ENCODE measurements around the gene CEP57L1. TPM values are rescaled to one million over a fixed set of nuclear protein-coding genes. Genes with fewer than 3 reads are reported as not detected.

CEP57L1 gene
- total and polyA plus RNA-seq, 9 of the 15 experiments (the other 6 are each of a cell fraction or from before 2014, with no cell fraction given), result 39.4 to 88.6 (median 61.8) TPM

- TF ChIP-seq SP2 (IDR thresholded peaks at IDR 0.05; ENCODE audit: extremely low read depth, low read depth, low read length, poor library complexity, severe bottlenecking), result no peak
- no peak for TF ChIP-seq ZBTB5 (IDR thresholded peaks at IDR 0.05)
- TF ChIP-seq MCM7 (IDR thresholded peaks at IDR 0.05), result no peak
- TF ChIP-seq CBX5 (IDR thresholded peaks at IDR 0.05; ENCODE audit: borderline replicate concordance, low read depth), result no peak
- no peak for TF ChIP-seq CHCHD3 (CRISPR knock-in tag; IDR thresholded peaks at IDR 0.05)
- no peak for TF ChIP-seq ZNF583 (CRISPR knock-in tag; IDR thresholded peaks at IDR 0.05)
- no peak for TF ChIP-seq SREBF1 (IDR thresholded peaks at IDR 0.05; ENCODE audit: borderline replicate concordance, low read depth, low read length)
- no peak for TF ChIP-seq ASH1L (IDR thresholded peaks at IDR 0.05; ENCODE audit: borderline replicate concordance, low read depth, partially characterized antibody)
- TF ChIP-seq HDAC3 (IDR thresholded peaks at IDR 0.05; ENCODE audit: borderline replicate concordance, partially characterized antibody), result no peak
- TF ChIP-seq SNRNP70 (optimal IDR thresholded peaks at IDR 0.05; ENCODE audit: low read depth, low read length), result no peak
- peak; percentile 87 for TF ChIP-seq MAFK (IDR thresholded peaks at IDR 0.05; ENCODE audit: low read length)
- no peak for TF ChIP-seq CLOCK (CRISPR knock-in tag; IDR thresholded peaks at IDR 0.05; ENCODE audit: borderline replicate concordance)
- TF ChIP-seq PATZ1 (CRISPR knock-in tag; IDR thresholded peaks at IDR 0.05; ENCODE audit: borderline replicate concordance), result no peak
- TF ChIP-seq PKNOX1 (IDR thresholded peaks at IDR 0.05), result no peak
- TF ChIP-seq ZBTB17 (CRISPR knock-in tag; IDR thresholded peaks at IDR 0.05), result no peak
- TF ChIP-seq MEF2A (IDR thresholded peaks at IDR 0.05; ENCODE audit: control insufficient read depth, low read depth, low read length), result no peak
- TF ChIP-seq RBM25 (IDR thresholded peaks at IDR 0.05; ENCODE audit: low read depth, low read length, severe bottlenecking), result no peak
- TF ChIP-seq GABPB1 (CRISPR knock-in tag; IDR thresholded peaks at IDR 0.05), result no peak
- TF ChIP-seq EGR1 (conservative IDR thresholded peaks at IDR 0.05), result no peak
- TF ChIP-seq BHLHE40 (IDR thresholded peaks at IDR 0.05; ENCODE audit: low read length), result no peak
- TF ChIP-seq ZNF143 (CRISPR knock-in tag; IDR thresholded peaks at IDR 0.05), result no peak
Observed at GRCh38 chr6:109187399-109188114, 92.2 kb downstream of the CEP57L1 start (continued).
